GM12801 (cell line): ENCODE data around the gene C4A.
"Not testable (repeated sequence)": the region's sequence is repeated elsewhere in the genome, so short reads cannot be mapped to it uniquely, and the experiment has no call there.

Source experiments
- TF ChIP-seq, protein P1 (sequence below): IDR thresholded peaks from one replicate; pipeline ENCODE4 v1.5.1; 2011; ENCODE audit warnings: control low read depth; ENCODE audit not compliant: insufficient read length; ENCODE audit errors: extremely low read depth

Gene C4A

DNA sequence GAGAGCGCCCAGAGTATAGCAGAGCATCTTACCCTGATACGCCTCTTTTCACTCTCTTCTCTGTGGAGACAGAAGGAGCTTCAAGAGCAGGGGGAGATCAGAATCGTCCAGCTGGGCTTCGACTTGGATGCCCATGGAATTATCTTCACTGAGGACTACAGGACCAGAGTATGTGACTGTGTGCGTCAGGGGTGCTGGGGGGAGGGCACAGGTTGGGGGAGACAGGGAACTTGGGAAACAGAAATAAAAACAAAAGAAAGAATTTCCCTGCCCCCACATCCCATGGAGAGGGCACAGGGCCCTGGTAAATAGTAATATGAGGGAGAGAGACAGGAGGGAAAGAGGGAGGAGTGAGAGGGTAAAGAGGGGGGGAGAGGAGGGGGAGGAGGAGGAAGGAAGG is 3.0 kb upstream of the C4A start:
- TF ChIP-seq, protein P1, sequence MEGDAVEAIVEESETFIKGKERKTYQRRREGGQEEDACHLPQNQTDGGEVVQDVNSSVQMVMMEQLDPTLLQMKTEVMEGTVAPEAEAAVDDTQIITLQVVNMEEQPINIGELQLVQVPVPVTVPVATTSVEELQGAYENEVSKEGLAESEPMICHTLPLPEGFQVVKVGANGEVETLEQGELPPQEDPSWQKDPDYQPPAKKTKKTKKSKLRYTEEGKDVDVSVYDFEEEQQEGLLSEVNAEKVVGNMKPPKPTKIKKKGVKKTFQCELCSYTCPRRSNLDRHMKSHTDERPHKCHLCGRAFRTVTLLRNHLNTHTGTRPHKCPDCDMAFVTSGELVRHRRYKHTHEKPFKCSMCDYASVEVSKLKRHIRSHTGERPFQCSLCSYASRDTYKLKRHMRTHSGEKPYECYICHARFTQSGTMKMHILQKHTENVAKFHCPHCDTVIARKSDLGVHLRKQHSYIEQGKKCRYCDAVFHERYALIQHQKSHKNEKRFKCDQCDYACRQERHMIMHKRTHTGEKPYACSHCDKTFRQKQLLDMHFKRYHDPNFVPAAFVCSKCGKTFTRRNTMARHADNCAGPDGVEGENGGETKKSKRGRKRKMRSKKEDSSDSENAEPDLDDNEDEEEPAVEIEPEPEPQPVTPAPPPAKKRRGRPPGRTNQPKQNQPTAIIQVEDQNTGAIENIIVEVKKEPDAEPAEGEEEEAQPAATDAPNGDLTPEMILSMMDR, result no peak

DNA sequence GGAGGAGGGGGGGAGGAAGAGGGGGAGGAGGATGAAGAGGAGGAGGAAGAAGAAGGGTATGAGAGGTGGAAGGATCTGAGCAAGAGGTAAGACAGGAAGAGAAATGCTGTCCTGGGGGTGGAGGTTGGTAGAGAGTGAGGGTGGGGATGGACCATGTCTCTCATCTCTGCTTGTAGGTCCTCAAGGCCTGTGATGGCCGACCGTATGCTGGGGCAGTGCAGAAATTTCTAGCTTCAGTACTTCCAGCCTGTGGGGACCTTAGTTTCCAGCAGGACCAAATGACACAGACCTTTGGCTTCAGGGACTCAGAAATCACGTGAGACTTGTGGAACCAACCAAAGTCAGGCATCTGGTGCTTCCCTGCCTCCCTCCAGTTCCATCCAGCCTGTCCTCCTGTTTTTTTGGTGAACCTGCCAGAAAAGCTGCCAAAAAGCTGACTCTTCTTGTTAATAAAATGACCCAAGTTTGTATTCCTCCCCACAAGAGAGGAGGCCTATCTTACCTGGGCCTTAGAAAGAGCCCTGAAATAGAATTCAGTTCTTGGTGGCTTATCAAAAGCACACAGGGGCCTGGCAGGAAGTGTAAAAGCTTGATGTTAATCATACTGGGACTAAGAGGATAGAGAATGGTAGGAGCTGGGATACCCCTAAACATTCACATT is 2.5 kb upstream of the C4A start:
- TF ChIP-seq, protein P1, result no peak

DNA sequence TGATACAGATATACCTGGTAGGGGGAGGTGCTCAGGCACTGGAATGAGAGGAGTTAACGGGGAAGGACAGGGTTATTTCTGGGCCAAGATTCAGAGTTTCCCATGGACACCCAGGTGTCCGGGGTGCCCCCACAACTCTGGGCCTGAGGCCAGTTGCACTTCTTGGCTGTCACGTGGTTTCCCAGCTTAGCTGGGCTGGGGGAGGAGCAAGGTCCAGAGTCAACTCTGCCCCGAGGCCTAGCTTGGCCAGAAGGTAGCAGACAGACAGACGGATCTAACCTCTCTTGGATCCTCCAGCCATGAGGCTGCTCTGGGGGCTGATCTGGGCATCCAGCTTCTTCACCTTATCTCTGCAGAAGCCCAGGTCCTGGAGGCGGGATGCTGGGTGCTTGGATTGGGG is 32.7 kb downstream of the C4A start, which contains the start of gene C4B:
C4B (plus strand) TSS at position 249 of the 400 bp plus-strand sequence; CDS start at position 300, 51 bp downstream.
- TF ChIP-seq, protein P1, result not testable (repeated sequence)

DNA sequence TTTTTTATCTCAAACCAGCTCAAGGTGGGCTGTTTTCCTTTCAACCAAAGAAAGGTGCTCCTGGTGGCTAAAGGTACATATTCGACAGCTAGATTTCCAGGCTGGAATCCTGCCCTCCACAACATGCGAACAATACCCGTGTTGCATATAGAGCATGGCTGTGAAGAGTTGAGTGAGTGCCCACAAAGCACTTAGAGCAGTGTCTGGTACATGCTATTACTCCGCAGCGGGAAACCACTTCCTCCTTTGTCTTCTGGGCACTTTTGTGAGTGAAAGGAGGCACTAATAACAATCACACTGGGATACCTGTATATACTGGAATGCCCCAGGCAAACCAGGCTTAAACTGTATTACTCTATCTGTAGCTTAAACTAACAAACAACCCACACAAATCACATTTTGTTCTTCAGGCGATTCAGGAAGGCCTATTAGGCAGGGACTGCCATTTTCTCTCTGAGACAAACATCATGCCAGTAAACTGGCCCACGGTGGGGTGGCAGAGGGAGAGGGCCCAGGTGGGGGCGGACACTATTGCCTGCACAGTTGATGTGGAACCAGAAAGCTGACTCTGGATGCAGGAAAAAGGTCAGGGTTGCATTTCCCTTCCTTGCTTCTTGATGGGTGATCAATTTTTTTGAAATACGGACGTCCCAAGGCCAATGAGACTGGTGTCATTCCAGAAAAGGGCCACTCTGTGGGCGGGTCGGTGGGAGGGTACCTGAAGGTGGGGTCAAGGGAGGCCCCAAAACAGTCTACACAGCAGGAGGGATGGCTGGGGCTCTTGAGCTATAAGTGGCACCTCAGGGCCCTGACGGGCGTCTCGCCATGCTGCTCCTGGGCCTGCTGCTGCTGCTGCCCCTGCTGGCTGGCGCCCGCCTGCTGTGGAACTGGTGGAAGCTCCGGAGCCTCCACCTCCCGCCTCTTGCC is 56.0 kb downstream of the C4A start, which contains the start of gene CYP21A2:
CYP21A2 (plus strand) TSS at position 818 of the 927 bp plus-strand sequence; CDS start at position 826, 8 bp downstream.
- TF ChIP-seq, protein P1, result not testable (repeated sequence)

DNA sequence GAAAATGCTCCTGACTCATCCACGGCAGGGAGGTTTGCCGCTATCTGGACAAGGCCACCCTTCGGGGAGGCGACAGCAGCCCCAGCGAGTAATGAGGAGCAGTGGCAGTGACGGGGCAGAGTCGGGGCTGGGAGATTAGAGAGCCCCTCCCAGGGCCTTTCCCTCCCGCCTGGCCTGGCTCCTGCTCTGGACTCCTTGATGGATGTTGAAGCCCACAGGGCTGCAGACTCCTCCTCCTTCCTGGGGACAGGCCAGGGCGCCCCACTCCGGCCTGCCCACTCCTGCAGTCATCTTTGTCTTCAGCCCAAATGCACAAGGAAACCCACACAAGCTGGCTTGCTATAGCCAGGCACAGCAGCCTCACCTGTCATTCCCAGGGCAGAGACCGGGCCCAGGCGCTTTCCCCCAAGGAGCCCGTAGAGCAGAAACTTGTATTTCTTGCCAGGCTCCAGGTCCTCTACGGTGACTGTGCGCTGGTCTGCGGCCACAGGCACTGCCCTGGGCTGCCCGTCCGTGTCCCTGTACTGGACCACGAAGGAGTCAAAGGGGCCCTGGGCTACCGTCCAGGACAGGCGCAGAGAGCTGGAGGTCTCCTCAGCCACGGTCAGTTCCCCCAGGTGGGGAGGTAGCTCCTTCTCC is 64.1 kb downstream of the C4A start:
- TF ChIP-seq, protein P1, result no peak

DNA sequence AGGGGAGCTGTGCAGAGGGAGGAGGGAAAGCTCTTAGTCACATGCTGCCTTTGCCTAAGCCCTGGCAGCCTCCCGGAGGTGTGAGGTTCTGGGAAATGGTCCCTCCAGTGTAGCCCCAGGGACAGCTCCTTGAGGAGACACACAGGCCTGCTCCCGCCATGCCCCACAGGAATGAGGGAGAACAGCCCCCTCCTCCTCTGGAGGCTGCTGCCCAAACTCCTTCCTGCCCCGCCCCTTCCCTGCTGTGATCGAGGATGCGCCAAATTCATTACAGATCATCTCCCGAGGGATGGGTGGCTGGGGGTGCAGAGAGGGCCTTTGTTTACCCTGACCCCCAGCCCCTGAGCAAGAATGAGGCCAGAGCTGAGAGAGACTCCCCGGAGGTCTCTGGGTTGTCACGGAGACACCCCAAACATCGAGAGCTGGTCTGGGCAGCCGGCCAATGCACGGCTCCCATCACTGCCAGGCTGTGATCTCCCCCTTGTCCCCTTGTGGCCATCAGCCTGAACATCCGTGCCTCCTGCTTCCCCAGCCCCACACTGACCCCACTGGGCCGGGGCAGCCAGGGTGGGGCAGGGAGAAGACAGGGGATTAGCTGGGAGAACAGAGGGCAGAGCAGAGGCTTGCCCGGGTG is 64.7 kb downstream of the C4A start:
- TF ChIP-seq, protein P1, result no peak
